Measurements from ENCODE around the gene DYSF. TPM values are rescaled to one million over a fixed set of nuclear protein-coding genes. Genes with fewer than 3 reads are reported as not detected.

Gene DYSF
- total and polyA plus RNA-seq, 2 donors (not counting 1 experiment from before 2014, with no cell fraction given), result 0.17 to 0.43 TPM

GRCh38 chr2:71516253-71516888 is 63.0 kb downstream of the DYSF start:
- H4K20me1 ChIP-seq (ENCODE audit: control insufficient read depth, insufficient read depth, low read length, poor library complexity, severe bottlenecking), result no peaks in the 10 kb centered on the region
- H3K4me3 ChIP-seq (ENCODE audit: control extremely low read depth in 1 of 5, extremely low read depth in 1 of 5, insufficient read depth in 1 of 5, low read depth in 2 of 5, low read length in 4 of 5), result no peak overlapping the region
- no peaks in the 10 kb centered on the region for H3K36me3 ChIP-seq (replicated peaks in 1 of 2; ENCODE audit: control extremely low read depth in 1 of 2, control insufficient read depth in 1 of 2, extremely low read depth in 1 of 2, insufficient read depth in 2 of 2, low read length in 1 of 2)
- H3K27ac Mint-ChIP-seq, result no peak overlapping the region
- H2AFZ ChIP-seq (ENCODE audit: insufficient read depth, low read depth, low read length, poor library complexity, severe bottlenecking), result no peak overlapping the region
- H3K79me2 ChIP-seq (ENCODE audit: control insufficient read depth, insufficient read depth, low read length), result no peaks in the 10 kb centered on the region
- H3K4me1 ChIP-seq (ENCODE audit: control insufficient read depth in 2 of 2, insufficient read depth in 2 of 2, low read length in 2 of 2), result no peaks in the 10 kb centered on the region
- TF ChIP-seq EZH2 (IDR thresholded peaks at IDR 0.05; ENCODE audit: borderline replicate concordance, insufficient read depth, low read depth, low read length, poor library complexity, severe bottlenecking) (no peak), CTCF (IDR thresholded peaks at IDR 0.05) (no peak)
- H3K4me1 Mint-ChIP-seq, result no peaks in the 10 kb centered on the region
- H3K9ac ChIP-seq (ENCODE audit: low read length), result no peak overlapping the region
- intact Hi-C loops (cut with micrococcal nuclease), result no loop called here
- no peak overlapping the region for H3K4me3 Mint-ChIP-seq
- H3K9me3 ChIP-seq (ENCODE audit: control extremely low read depth in 1 of 3, control insufficient read depth in 2 of 3, insufficient read depth in 1 of 3, low read length in 2 of 3), result peaks cover 0 to 2% (median 0%) of the 10 kb centered on the region in 3 donors
- DNase-seq (no peak), ATAC-seq (ENCODE audit: low read depth) (no peak)
- 93% methylated on average over 16 of the region's 16 CpGs for WGBS (ENCODE audit: insufficient coverage)
- ChIA-PET POLR2A (no interaction called here), CTCF (interaction anchor here (1.4 to 15.5 kb wide), 2 partner anchors 8 to 217 kb away, joined by 5 to 350 read pairs; no protein-coding TSS in a partner anchor)
- no peaks in the 10 kb centered on the region for H3K27me3 ChIP-seq (replicated peaks in 1 of 4; ENCODE audit: control extremely low read depth in 1 of 4, control insufficient read depth in 3 of 4, insufficient read depth in 4 of 4, low read length in 3 of 4)
- no peak overlapping the region for H3K27ac ChIP-seq (ENCODE audit: low read length in 2 of 2)
- peaks cover 2% of the 10 kb centered on the region for H3K9me3 Mint-ChIP-seq (ENCODE audit: insufficient read depth)
- no peak overlapping the region for H3K4me2 ChIP-seq (replicated peaks; ENCODE audit: low read depth, low read length, poor library complexity, severe bottlenecking)
- peaks cover 6% of the 10 kb centered on the region for H3K27me3 Mint-ChIP-seq

GRCh38 chr2:71517851-71518250 is 64.5 kb downstream of the DYSF start:
- H3K9ac ChIP-seq (ENCODE audit: low read length), result no peak overlapping the region
- intact Hi-C loops (cut with micrococcal nuclease), result no loop called here
- no peak overlapping the region for H3K4me3 Mint-ChIP-seq
- H2AFZ ChIP-seq (ENCODE audit: insufficient read depth, low read depth, low read length, poor library complexity, severe bottlenecking), result no peak overlapping the region
- H3K9me3 ChIP-seq (ENCODE audit: control extremely low read depth in 1 of 3, control insufficient read depth in 2 of 3, insufficient read depth in 1 of 3, low read length in 2 of 3), result peaks cover 0 to 5% (median 0%) of the 10 kb centered on the region in 3 donors
- no peak overlapping the region for H3K4me2 ChIP-seq (replicated peaks; ENCODE audit: low read depth, low read length, poor library complexity, severe bottlenecking)
- no peaks in the 10 kb centered on the region for H3K36me3 ChIP-seq (replicated peaks in 1 of 2; ENCODE audit: control extremely low read depth in 1 of 2, control insufficient read depth in 1 of 2, extremely low read depth in 1 of 2, insufficient read depth in 2 of 2, low read length in 1 of 2)
- no peak overlapping the region for H3K27ac Mint-ChIP-seq
- no peak overlapping the region for H3K4me3 ChIP-seq (ENCODE audit: control extremely low read depth in 1 of 5, extremely low read depth in 1 of 5, insufficient read depth in 1 of 5, low read depth in 2 of 5, low read length in 4 of 5)
- H3K9me3 Mint-ChIP-seq (ENCODE audit: insufficient read depth), result peaks cover 2% of the 10 kb centered on the region
- CTCF ChIA-PET, result interaction anchor here (1.4 to 15.5 kb wide), 2 partner anchors 9 to 219 kb away, joined by 5 to 350 read pairs; no protein-coding TSS in a partner anchor
- no peak overlapping the region for H3K27ac ChIP-seq (ENCODE audit: low read length in 2 of 2)
- ATAC-seq (ENCODE audit: low read depth), result no peak
- no peak for TF ChIP-seq CTCF (IDR thresholded peaks at IDR 0.05)
- TF ChIP-seq EZH2 (IDR thresholded peaks at IDR 0.05; ENCODE audit: borderline replicate concordance, insufficient read depth, low read depth, low read length, poor library complexity, severe bottlenecking), result no peak
- no peak for DNase-seq
- POLR2A ChIA-PET, result no interaction called here
- peaks cover 0 to 3% (median 0%) of the 10 kb centered on the region in 4 experiments for H3K27me3 ChIP-seq (replicated peaks in 1 of 4; ENCODE audit: control extremely low read depth in 1 of 4, control insufficient read depth in 3 of 4, insufficient read depth in 4 of 4, low read length in 3 of 4)
- no peaks in the 10 kb centered on the region for H4K20me1 ChIP-seq (ENCODE audit: control insufficient read depth, insufficient read depth, low read length, poor library complexity, severe bottlenecking)
- no peaks in the 10 kb centered on the region for H3K4me1 Mint-ChIP-seq
- no peaks in the 10 kb centered on the region for H3K79me2 ChIP-seq (ENCODE audit: control insufficient read depth, insufficient read depth, low read length)
- peaks cover 10% of the 10 kb centered on the region for H3K27me3 Mint-ChIP-seq
- no CpG with 5 or more reads among the region's 4 CpGs for WGBS (ENCODE audit: insufficient coverage)
- no peaks in the 10 kb centered on the region for H3K4me1 ChIP-seq (ENCODE audit: control insufficient read depth in 2 of 2, insufficient read depth in 2 of 2, low read length in 2 of 2)

Data from B cell (primary cell).